ENCODE data around the gene PMM1. TPM values are rescaled to one million over a fixed set of nuclear protein-coding genes. Genes with fewer than 3 reads are reported as not detected.

The PMM1 gene
- total and polyA plus RNA-seq, 2 of the 13 experiments (the other 11 are each of a cell fraction or from before 2014, with no cell fraction given), result 17.8 to 95.6 TPM

- TF ChIP-seq ZBTB4 (CRISPR knock-in tag; IDR thresholded peaks at IDR 0.05; ENCODE audit: borderline replicate concordance) (no peak), ZKSCAN1 (IDR thresholded peaks at IDR 0.05; ENCODE audit: low read length) (no peak), SYNCRIP (IDR thresholded peaks at IDR 0.05; ENCODE audit: insufficient read depth, low read depth, low read length) (no peak), ZBTB20 (CRISPR knock-in tag; IDR thresholded peaks at IDR 0.05; ENCODE audit: borderline replicate concordance, low read depth) (peak; percentile 33; the same call in 1 of the 2 replicates), ZNF563 (CRISPR knock-in tag; IDR thresholded peaks at IDR 0.05) (peak; percentile 80), ZMAT3 (CRISPR knock-in tag; conservative IDR thresholded peaks at IDR 0.05) (0 out of 2 replicates have a peak, but pooled peaks have one; percentile 58)
Measured at GRCh38 chr22:41589391-41590241, at the start of gene PMM1 (continued).

GRCh38 chr22:41638748-41639147, 49.1 kb upstream of the PMM1 start:
- no peak overlapping the region for H3K27ac ChIP-seq (ENCODE audit: extremely low read length, insufficient read depth, low read length)
- POLR2A ChIA-PET, result interaction anchor here (1.2 kb wide), 1 partner anchor 17 kb away, joined by 3 read pairs; the partner anchor contains the start of gene XRCC6
- no peak for DNase-seq (ENCODE audit: low spot score)
- no peak for FAIRE-seq
- no peaks in the 10 kb centered on the region for H3K27me3 ChIP-seq (ENCODE audit: control insufficient read depth in 1 of 2, insufficient read depth in 2 of 2, low read length in 2 of 2)
- H3K9me3 ChIP-seq (ENCODE audit: low read length), result no peaks in the 10 kb centered on the region
- CTCF ChIA-PET (ENCODE audit: low intra/inter-chr PET ratio, low total read pairs), result no interaction called here
- H3K79me2 ChIP-seq (ENCODE audit: insufficient read depth, low read length), result peaks cover 11% of the 10 kb centered on the region
- WGBS (ENCODE audit: low lambda C conversion rate), result 97% methylated on average over 5 of the region's 5 CpGs
- no peak for ATAC-seq
- H3K9ac ChIP-seq (ENCODE audit: insufficient read depth, low read depth, low read length), result no peak overlapping the region
- no peak overlapping the region for H3K4me3 ChIP-seq (replicated peaks in 1 of 3; ENCODE audit: insufficient read depth in 1 of 3, low read depth in 2 of 3, low read length in 3 of 3)
- no peak overlapping the region for H3K4me2 ChIP-seq (ENCODE audit: low read depth, low read length)
- no peak overlapping the region for H2AFZ ChIP-seq (ENCODE audit: low read length)
- intact Hi-C loops (cut with micrococcal nuclease; ENCODE audit: unreplicated experiment), result no loop called here
- peaks cover 28 to 85% of the 10 kb centered on the region in 2 experiments for H3K36me3 ChIP-seq (replicated peaks in 1 of 2; ENCODE audit: control insufficient read depth in 1 of 2, insufficient read depth in 2 of 2, low read length in 2 of 2)
- H4K20me1 ChIP-seq (ENCODE audit: insufficient read depth, low read length), result peaks cover 3% of the 10 kb centered on the region; the same call in 1 of the 2 replicates
- in situ Hi-C loops (cut with HindIII; ENCODE audit: extremely low pct_ligation_motif_present, low pct_unique_long_range_greater_than_20kb), result no loop called here
- no peaks in the 10 kb centered on the region for H3K4me1 ChIP-seq (ENCODE audit: insufficient read depth, low read length)
- BruUV-seq (replicated peaks), result no TSS peak
- TF ChIP-seq HMG20B (CRISPR knock-in tag; conservative IDR thresholded peaks at IDR 0.05), result no peak
- TF ChIP-seq ZNF263 (CRISPR knock-in tag; IDR thresholded peaks at IDR 0.05), result no peak
- TF ChIP-seq, protein P1, sequence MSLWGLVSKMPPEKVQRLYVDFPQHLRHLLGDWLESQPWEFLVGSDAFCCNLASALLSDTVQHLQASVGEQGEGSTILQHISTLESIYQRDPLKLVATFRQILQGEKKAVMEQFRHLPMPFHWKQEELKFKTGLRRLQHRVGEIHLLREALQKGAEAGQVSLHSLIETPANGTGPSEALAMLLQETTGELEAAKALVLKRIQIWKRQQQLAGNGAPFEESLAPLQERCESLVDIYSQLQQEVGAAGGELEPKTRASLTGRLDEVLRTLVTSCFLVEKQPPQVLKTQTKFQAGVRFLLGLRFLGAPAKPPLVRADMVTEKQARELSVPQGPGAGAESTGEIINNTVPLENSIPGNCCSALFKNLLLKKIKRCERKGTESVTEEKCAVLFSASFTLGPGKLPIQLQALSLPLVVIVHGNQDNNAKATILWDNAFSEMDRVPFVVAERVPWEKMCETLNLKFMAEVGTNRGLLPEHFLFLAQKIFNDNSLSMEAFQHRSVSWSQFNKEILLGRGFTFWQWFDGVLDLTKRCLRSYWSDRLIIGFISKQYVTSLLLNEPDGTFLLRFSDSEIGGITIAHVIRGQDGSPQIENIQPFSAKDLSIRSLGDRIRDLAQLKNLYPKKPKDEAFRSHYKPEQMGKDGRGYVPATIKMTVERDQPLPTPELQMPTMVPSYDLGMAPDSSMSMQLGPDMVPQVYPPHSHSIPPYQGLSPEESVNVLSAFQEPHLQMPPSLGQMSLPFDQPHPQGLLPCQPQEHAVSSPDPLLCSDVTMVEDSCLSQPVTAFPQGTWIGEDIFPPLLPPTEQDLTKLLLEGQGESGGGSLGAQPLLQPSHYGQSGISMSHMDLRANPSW (CRISPR knock-in tag; IDR thresholded peaks at IDR 0.05; ENCODE audit: borderline replicate concordance), result no peak

Data from HepG2 (cell line).